Trophoblast cell (in vitro differentiated cells and primary cell): ENCODE results near the gene GALNT18.

ENCODE experiments used
- DNase-seq, 2 donors: peaks; one replicate each; pipeline ENCODE4 v3.0.0-alpha.2; 2016
- H2AFZ ChIP-seq: 2 replicates; pipeline ENCODE4 v1.6.1; 2013; ENCODE audit warnings: low read length, moderate library complexity, mild to moderate bottlenecking; ENCODE audit not compliant: insufficient read depth, poor library complexity
- H2AK5ac ChIP-seq: 2 replicates; pipeline ENCODE4 v1.6.1; 2013; ENCODE audit warnings: mild to moderate bottlenecking, low read length
- H2BK120ac ChIP-seq: 2 replicates; pipeline ENCODE4 v1.6.1; 2013; ENCODE audit warnings: low read length, mild to moderate bottlenecking, moderate library complexity; ENCODE audit not compliant: insufficient read depth, poor library complexity
- H2BK12ac ChIP-seq: 2 replicates; pipeline ENCODE4 v1.6.1; 2013; ENCODE audit warnings: mild to moderate bottlenecking, low read length, moderate library complexity
- H2BK5ac ChIP-seq: 2 replicates; pipeline ENCODE4 v1.6.1; 2013; ENCODE audit warnings: low read length, low read depth, moderate library complexity, mild to moderate bottlenecking; ENCODE audit not compliant: poor library complexity
- H3K14ac ChIP-seq: 2 replicates; pipeline ENCODE4 v1.6.1; 2013; ENCODE audit warnings: mild to moderate bottlenecking, low read length
- H3K18ac ChIP-seq: 2 replicates; pipeline ENCODE4 v1.6.1; 2013; ENCODE audit warnings: mild to moderate bottlenecking, low read length
- H3K23ac ChIP-seq: 2 replicates; pipeline ENCODE4 v1.6.1; 2013; ENCODE audit warnings: low read length
- H3K27ac ChIP-seq: 2 replicates; pipeline ENCODE4 v1.5.1; 2013; ENCODE audit warnings: low read depth, mild to moderate bottlenecking, inconsistent platforms, low read length, moderate library complexity
- H3K27me3 ChIP-seq: 2 replicates; pipeline ENCODE4 v1.6.1; 2013; ENCODE audit warnings: inconsistent platforms, mild to moderate bottlenecking, low read length, moderate library complexity; ENCODE audit not compliant: insufficient read depth
- H3K36me3 ChIP-seq, 2 experiments: 1 replicate in 1 of 2; 2 replicates in 1 of 2; pipeline ENCODE4 v1.6.1; 2013; ENCODE audit warnings: low read length in 2 of 2, mild to moderate bottlenecking in 2 of 2, moderate library complexity in 1 of 2; ENCODE audit not compliant: insufficient read depth in 2 of 2, control insufficient read depth in 1 of 2
- H3K4ac ChIP-seq: 2 replicates; pipeline ENCODE4 v1.6.1; 2013; ENCODE audit warnings: low read depth, mild to moderate bottlenecking, low read length, moderate library complexity
- H3K4me1 ChIP-seq, 2 experiments: 1 replicate in 1 of 2; 2 replicates in 1 of 2; pipeline ENCODE4 v1.6.1; 2013; ENCODE audit warnings: low read length in 2 of 2, mild to moderate bottlenecking in 2 of 2, moderate library complexity in 1 of 2; ENCODE audit not compliant: insufficient read depth in 2 of 2, control insufficient read depth in 1 of 2
- H3K4me2 ChIP-seq: 2 replicates; pipeline ENCODE4 v1.6.1; 2013; ENCODE audit warnings: inconsistent platforms, mild to moderate bottlenecking, low read length, moderate library complexity
- H3K4me3 ChIP-seq: 2 replicates; pipeline ENCODE4 v1.5.1; 2013; ENCODE audit warnings: mild to moderate bottlenecking, low read depth, low read length, inconsistent platforms
- H3K79me1 ChIP-seq: one replicate; pipeline ENCODE4 v1.6.1; 2013; ENCODE audit warnings: low read length
- H3K79me2 ChIP-seq: 2 replicates; pipeline ENCODE4 v1.6.1; 2013; ENCODE audit warnings: low read length, mild to moderate bottlenecking; ENCODE audit not compliant: control insufficient read depth, insufficient read depth, poor library complexity
- H3K9ac ChIP-seq: 2 replicates; pipeline ENCODE4 v1.6.1; 2013; ENCODE audit warnings: mild to moderate bottlenecking, low read length
- H3K9me3 ChIP-seq: 2 replicates; pipeline ENCODE4 v1.6.1; 2013; ENCODE audit warnings: low read depth, mild to moderate bottlenecking, control low read depth, inconsistent platforms, low read length; ENCODE audit not compliant: insufficient read depth
- H4K12ac ChIP-seq: 2 replicates; pipeline ENCODE4 v1.6.1; 2013; ENCODE audit warnings: low read depth, mild to moderate bottlenecking, low read length, moderate library complexity
- H4K8ac ChIP-seq: 2 replicates; pipeline ENCODE4 v1.6.1; 2013; ENCODE audit warnings: low read depth, mild to moderate bottlenecking, low read length, moderate library complexity
- H4K91ac ChIP-seq: one replicate; pipeline ENCODE4 v1.6.1; 2013; ENCODE audit warnings: low read depth, mild to moderate bottlenecking, low read length, moderate library complexity
- WGBS: extraction: QIAGEN DNeasy Blood & Tissue Kit; methylation state at CpG from one replicate; pipeline ENCODE4 v1.1.7; 2013; ENCODE audit warnings: missing lambda C conversion rate; ENCODE audit not compliant: insufficient read length, insufficient coverage; ENCODE audit errors: extremely low coverage; 5-methylcytosine and 5-hydroxymethylcytosine counted together

GALNT18 gene

DNA sequence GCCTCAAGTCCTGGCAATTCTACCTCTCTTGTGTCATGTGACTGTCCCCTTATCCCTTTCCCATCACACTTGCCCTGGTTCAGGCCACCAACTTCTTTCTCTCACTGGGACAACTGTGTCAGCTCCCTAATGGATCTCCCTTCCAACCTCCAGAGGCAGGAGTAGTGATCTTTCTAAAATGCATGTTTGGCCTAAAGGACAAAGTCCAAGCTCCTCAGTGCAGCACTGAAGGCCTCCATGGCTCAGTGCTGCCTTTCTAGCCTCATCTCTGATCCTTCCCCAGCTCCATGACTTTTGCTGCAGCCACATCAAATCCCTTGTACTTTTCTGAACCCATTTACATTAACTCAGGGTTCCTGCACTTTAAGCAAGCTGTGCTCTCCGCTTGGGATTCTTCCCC lies 349.6 kb downstream of the GALNT18 start:
- no peak overlapping the region for H2BK12ac ChIP-seq
- H4K91ac ChIP-seq, result no peak overlapping the region
- no peak overlapping the region for H4K12ac ChIP-seq
- no peaks in the 10 kb centered on the region for H3K4me1 ChIP-seq
- no peaks in the 10 kb centered on the region for H3K27me3 ChIP-seq
- no peak overlapping the region for H2BK5ac ChIP-seq
- H3K36me3 ChIP-seq, result no peaks in the 10 kb centered on the region
- H2BK120ac ChIP-seq, result no peak overlapping the region
- H3K18ac ChIP-seq, result no peak overlapping the region
- no peak overlapping the region for H3K14ac ChIP-seq
- H3K9ac ChIP-seq, result no peak overlapping the region
- H3K9me3 ChIP-seq, result no peaks in the 10 kb centered on the region
- H4K8ac ChIP-seq, result no peak overlapping the region
- no peaks in the 10 kb centered on the region for H3K79me2 ChIP-seq
- H3K27ac ChIP-seq, result no peak overlapping the region
- no peak overlapping the region for H2AFZ ChIP-seq
- no peak overlapping the region for H3K4me3 ChIP-seq
- H3K79me1 ChIP-seq, result no peaks in the 10 kb centered on the region
- no peak overlapping the region for H2AK5ac ChIP-seq
- WGBS, result no CpG with 5 or more reads among the region's 1 CpG
- no peak overlapping the region for H3K4ac ChIP-seq
- DNase-seq, result no peak
- H3K23ac ChIP-seq, result no peak overlapping the region
- H3K4me2 ChIP-seq, result no peak overlapping the region

DNA sequence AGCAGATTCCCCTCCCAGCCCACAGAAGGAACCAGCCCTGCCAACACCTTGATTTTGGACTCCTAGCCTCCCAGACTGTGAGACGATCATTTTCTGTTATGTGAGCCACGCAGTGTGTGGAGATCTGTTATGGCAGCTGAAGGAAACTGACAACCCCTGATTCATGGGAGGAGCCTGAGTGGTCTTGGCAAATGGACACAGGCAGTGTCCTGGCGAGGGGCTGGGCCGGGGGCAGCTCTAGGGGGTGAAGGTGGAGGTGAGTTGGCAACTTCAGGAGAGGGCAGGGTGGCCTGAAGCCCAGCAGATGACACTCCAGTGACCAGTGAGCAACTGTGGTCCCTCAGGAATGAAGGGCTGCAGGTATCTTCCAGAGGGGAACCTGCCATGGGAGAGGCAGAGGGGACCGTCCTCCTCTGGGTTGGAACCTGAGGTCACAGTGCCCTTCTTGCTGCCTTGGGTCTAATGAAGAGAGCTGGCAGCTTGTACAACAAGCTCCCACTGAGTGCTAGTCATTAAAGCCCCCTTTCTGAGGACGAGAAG lies 351.5 kb downstream of the GALNT18 start:
- Histone ChIP-seq H3K4ac (no peak overlapping the region), H3K4me2 (no peak overlapping the region), H3K14ac (no peak overlapping the region), H2AFZ (no peak overlapping the region), H3K9me3 (no peaks in the 10 kb centered on the region), H2BK12ac (no peak overlapping the region), H3K18ac (no peak overlapping the region), H3K79me1 (no peaks in the 10 kb centered on the region), H3K4me1 (peaks cover 5% of the 10 kb centered on the region in 2 experiments), H4K91ac (no peak overlapping the region), H4K12ac (no peak overlapping the region), H2BK5ac (no peak overlapping the region), H4K8ac (no peak overlapping the region), H3K36me3 (no peaks in the 10 kb centered on the region), H3K27ac (no peak overlapping the region), H3K9ac (no peak overlapping the region), H3K4me3 (no peak overlapping the region), H3K79me2 (no peaks in the 10 kb centered on the region), H2BK120ac (no peak overlapping the region), H3K23ac (no peak overlapping the region), H3K27me3 (no peaks in the 10 kb centered on the region), H2AK5ac (no peak overlapping the region)
- no peak for DNase-seq
- WGBS, result no CpG with 5 or more reads among the region's 6 CpGs

DNA sequence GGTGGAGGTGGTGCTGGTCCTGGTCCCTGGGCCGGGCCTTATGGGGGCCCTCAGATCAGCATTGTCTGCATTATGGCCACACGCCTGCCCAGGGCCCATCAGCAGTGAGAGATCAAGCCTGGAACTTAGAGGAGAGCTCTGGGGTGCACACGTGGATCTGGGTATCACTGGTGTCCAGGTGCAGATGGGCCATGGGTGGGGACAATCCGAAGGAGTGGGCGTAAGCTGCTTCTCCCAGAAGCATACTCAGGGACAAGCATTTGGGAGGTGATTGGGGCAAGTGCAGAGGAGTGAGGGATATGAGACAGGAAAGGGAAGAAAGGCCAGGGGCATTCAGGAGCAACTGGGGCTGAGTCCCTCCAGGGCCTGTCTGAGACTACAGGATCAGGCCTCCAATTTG lies 353.1 kb downstream of the GALNT18 start:
- no peaks in the 10 kb centered on the region for H3K79me2 ChIP-seq
- no peaks in the 10 kb centered on the region for H3K27me3 ChIP-seq
- no peak overlapping the region for H3K4me3 ChIP-seq
- no peak overlapping the region for H2BK5ac ChIP-seq
- peaks cover 6 to 9% of the 10 kb centered on the region in 2 experiments for H3K4me1 ChIP-seq
- no peak overlapping the region for H3K18ac ChIP-seq
- no peak overlapping the region for H3K27ac ChIP-seq
- H2BK120ac ChIP-seq, result no peak overlapping the region
- H4K8ac ChIP-seq, result no peak overlapping the region
- H4K91ac ChIP-seq, result no peak overlapping the region
- H3K79me1 ChIP-seq, result no peaks in the 10 kb centered on the region
- H2AK5ac ChIP-seq, result no peak overlapping the region
- H3K4me2 ChIP-seq, result no peak overlapping the region
- H3K36me3 ChIP-seq, result no peaks in the 10 kb centered on the region
- no peak overlapping the region for H3K4ac ChIP-seq
- H3K14ac ChIP-seq, result no peak overlapping the region
- no peak overlapping the region for H4K12ac ChIP-seq
- H3K9me3 ChIP-seq, result no peaks in the 10 kb centered on the region
- H2AFZ ChIP-seq, result no peak overlapping the region
- no peak overlapping the region for H3K23ac ChIP-seq
- DNase-seq, result no peak
- no peak overlapping the region for H2BK12ac ChIP-seq
- H3K9ac ChIP-seq, result no peak overlapping the region
- WGBS, result no CpG with 5 or more reads among the region's 5 CpGs

DNA sequence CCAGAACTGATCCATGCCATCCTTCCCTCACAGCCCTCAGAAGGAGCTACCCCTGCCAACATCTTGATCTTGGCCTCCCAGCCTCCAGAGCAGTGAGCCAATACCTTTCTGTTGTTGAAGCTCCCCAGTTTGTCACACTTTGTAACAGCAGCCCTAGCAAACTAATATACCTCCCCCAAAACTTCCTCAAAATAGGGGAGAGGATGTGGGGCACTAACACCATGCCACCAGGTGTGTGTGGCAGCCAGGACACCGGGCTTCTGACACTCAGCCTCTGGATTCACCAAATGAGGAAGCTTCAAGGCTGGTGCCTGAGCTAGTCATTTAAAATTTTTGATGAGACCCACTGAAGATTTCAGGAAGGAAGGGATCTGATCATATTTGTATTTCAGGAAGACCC lies 353.7 kb downstream of the GALNT18 start:
- Histone ChIP-seq H3K4me3 (no peak overlapping the region), H3K14ac (no peak overlapping the region), H4K12ac (no peak overlapping the region), H3K79me2 (no peaks in the 10 kb centered on the region), H3K9me3 (no peaks in the 10 kb centered on the region), H4K8ac (no peak overlapping the region), H3K79me1 (no peaks in the 10 kb centered on the region), H2AFZ (no peak overlapping the region), H2BK5ac (no peak overlapping the region), H3K9ac (no peak overlapping the region), H3K18ac (no peak overlapping the region), H2AK5ac (no peak overlapping the region), H3K27ac (no peak overlapping the region), H3K23ac (no peak overlapping the region), H3K4me1 (peaks cover 6 to 9% of the 10 kb centered on the region in 2 experiments), H3K27me3 (no peaks in the 10 kb centered on the region), H3K4me2 (no peak overlapping the region), H2BK120ac (no peak overlapping the region), H3K4ac (no peak overlapping the region), H2BK12ac (no peak overlapping the region), H3K36me3 (no peaks in the 10 kb centered on the region), H4K91ac (no peak overlapping the region)
- no CpG with 5 or more reads among the region's 1 CpG for WGBS
- no peak for DNase-seq
